GM12801 (cell line): ENCODE measurements around the gene HESX1.

Source experiments
- TF ChIP-seq, protein P1 (sequence below): IDR thresholded peaks from one replicate; pipeline ENCODE4 v1.5.1; 2011; ENCODE audit warnings: control low read depth; ENCODE audit not compliant: insufficient read length; ENCODE audit errors: extremely low read depth

HESX1 gene

GRCh38 chr3:57151749-57152148 lies 48.0 kb downstream of the HESX1 start:
- TF ChIP-seq, protein P1, sequence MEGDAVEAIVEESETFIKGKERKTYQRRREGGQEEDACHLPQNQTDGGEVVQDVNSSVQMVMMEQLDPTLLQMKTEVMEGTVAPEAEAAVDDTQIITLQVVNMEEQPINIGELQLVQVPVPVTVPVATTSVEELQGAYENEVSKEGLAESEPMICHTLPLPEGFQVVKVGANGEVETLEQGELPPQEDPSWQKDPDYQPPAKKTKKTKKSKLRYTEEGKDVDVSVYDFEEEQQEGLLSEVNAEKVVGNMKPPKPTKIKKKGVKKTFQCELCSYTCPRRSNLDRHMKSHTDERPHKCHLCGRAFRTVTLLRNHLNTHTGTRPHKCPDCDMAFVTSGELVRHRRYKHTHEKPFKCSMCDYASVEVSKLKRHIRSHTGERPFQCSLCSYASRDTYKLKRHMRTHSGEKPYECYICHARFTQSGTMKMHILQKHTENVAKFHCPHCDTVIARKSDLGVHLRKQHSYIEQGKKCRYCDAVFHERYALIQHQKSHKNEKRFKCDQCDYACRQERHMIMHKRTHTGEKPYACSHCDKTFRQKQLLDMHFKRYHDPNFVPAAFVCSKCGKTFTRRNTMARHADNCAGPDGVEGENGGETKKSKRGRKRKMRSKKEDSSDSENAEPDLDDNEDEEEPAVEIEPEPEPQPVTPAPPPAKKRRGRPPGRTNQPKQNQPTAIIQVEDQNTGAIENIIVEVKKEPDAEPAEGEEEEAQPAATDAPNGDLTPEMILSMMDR, result no peak

DNA sequence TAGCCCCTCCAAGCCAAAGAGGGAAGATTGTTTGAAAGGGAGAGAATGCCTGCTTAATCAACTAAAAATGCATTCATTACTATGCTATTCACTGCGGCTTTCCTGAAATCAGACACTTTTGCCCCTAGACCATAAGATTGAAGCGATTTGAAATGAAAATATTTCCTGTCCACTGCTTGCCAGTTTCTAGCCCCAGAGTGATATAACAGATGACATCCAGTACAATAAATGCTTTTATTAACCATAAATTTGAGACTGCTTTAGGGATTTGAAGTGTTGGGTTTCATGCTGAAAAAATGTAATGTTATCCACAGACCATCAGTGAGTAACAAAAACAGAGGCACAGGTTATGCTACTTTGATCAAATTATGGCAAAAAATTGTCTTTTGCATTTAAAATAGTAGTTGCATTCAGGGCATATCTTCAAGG lies 48.7 kb downstream of the HESX1 start:
- TF ChIP-seq, protein P1, result no peak

- TF ChIP-seq, protein P1, result no peak
Observed at GRCh38 chr3:57150113-57150581, 49.6 kb downstream of the HESX1 start.
